Activated T-cell treated with anti-CD3 and anti-CD28 coated beads, Interleukin-2, amount 50 U/mL, for 72 hours (primary cell): ENCODE results near the gene CDKL5. TPM values are rescaled to one million over a fixed set of nuclear protein-coding genes. Genes with fewer than 3 reads are reported as not detected.
"Not testable (repeated sequence)": the region's sequence is repeated elsewhere in the genome, so short reads cannot be mapped to it uniquely, and the experiment has no call there.

ENCODE experiments used
- ATAC-seq, 2 donors: fragments of 150-1000 bp; cut with Tn5 transposase; replicated peaks in 1 of 2; 2 replicates each; pipeline ENCODE4 v1.10.0; 2021; ENCODE audit warnings: moderate library complexity in 2 of 2, mild to moderate bottlenecking in 1 of 2
- DNase-seq, 2 donors: peaks; one replicate each; pipeline ENCODE4 v3.0.0; 2021 to 2022; ENCODE audit warnings: mixed read lengths in 1 of 2
- H3K27ac Mint-ChIP-seq: one replicate; pipeline ENCODE4 v1.8.0; 2022; ENCODE audit warnings: mild to moderate bottlenecking, moderate library complexity, mixed read lengths
- H3K27me3 Mint-ChIP-seq: one replicate; pipeline ENCODE4 v1.8.0; 2022; ENCODE audit warnings: low read depth, mixed read lengths
- H3K36me3 Mint-ChIP-seq, 2 donors: one replicate each; pipeline ENCODE4 v1.8.0; 2022; ENCODE audit warnings: mixed read lengths in 2 of 2, mild to moderate bottlenecking in 1 of 2; ENCODE audit not compliant: insufficient read depth in 2 of 2
- H3K4me1 Mint-ChIP-seq: one replicate; pipeline ENCODE4 v1.8.0; 2022; ENCODE audit warnings: low read depth, mixed read lengths
- H3K4me3 Mint-ChIP-seq, 2 donors: one replicate each; pipeline ENCODE4 v1.8.0; 2022; ENCODE audit warnings: mild to moderate bottlenecking in 2 of 2, mixed read lengths in 2 of 2, moderate library complexity in 2 of 2
- H3K9me3 Mint-ChIP-seq, 2 donors: one replicate each; pipeline ENCODE4 v1.8.0; 2022; ENCODE audit warnings: mixed read lengths in 2 of 2
- total RNA-seq, 2 donors: library from RNA; stranded (reverse); gene quantifications; one replicate each; pipeline ENCODE4 v1.2.3, GENCODE V29; 2022

The CDKL5 gene
- total RNA-seq, 2 donors from 2014 or later = 2.2 to 2.6 TPM

DNA sequence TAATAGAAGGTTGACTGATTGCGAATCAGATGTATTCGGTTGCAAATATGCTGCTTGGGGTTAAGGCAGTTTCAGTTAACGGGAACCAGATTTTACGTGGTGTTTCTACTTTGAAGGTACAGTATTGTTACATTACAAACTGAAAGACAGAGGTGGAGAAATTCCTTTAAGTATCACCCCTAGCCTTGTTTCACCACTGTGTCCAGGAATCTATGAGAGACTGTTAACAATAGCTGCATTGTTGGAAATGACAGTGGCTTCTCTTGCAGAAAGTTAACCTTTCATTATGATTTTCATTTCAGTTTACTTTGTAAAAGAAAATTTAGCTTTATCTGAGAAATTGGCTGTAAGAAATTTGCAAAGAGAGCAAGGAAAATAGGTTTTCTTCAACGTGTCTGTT is 2.6 kb downstream of the CDKL5 start:
- Mint-ChIP-seq H3K4me3 (no peak overlapping the region), H3K4me1 (peaks cover 11% of the 10 kb centered on the region), H3K36me3 (no peaks in the 10 kb centered on the region), H3K27me3 (peaks cover 13% of the 10 kb centered on the region), H3K27ac (no peak overlapping the region), H3K9me3 (no peaks in the 10 kb centered on the region)
- no peak for DNase-seq
- no peak for ATAC-seq

DNA sequence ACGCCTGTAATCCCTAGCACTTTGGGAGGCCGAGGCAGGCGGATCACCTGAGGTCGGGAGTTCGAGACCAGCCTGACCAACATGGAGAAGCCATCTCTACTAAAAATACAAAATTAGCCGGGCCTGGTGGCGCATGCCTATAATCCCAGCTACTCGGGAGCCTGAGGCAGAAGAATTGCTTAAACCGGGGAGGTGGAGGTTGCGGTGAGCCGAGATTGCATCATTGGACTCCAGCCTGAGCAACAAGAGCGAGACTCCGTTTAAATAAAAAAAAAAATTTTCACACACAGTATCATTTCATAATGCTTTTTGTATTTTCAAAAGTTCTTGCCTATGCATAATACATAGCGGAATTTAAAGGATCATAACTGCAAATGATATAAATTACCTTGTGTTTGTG is 7.9 kb downstream of the CDKL5 start:
- H3K9me3 Mint-ChIP-seq, H3K4me3 Mint-ChIP-seq, H3K27me3 Mint-ChIP-seq, ATAC-seq, H3K36me3 Mint-ChIP-seq, H3K4me1 Mint-ChIP-seq, H3K27ac Mint-ChIP-seq, DNase-seq: not testable (repeated sequence)

DNA sequence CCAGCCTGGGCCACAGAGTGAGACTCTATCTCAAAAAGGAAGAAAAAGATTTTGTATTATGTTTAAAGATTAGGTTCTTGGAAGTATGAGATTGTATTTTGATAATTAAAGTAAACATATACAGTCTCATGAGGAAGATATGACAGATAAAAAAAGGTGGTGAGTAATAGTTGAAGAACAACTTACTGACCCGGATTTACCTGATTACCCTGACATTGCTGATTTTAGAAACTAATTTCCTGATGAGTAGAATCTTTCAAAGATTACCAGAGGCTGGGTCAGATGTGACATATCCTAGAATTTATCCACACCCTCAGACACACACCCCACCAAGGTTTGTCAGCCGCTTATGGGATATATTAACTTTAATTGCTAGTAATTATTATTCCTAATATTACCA is 9.5 kb downstream of the CDKL5 start:
- Mint-ChIP-seq H3K4me3 (no peak overlapping the region), H3K36me3 (no peaks in the 10 kb centered on the region), H3K9me3 (no peaks in the 10 kb centered on the region), H3K27me3 (no peaks in the 10 kb centered on the region), H3K27ac (no peak overlapping the region), H3K4me1 (peaks cover 4% of the 10 kb centered on the region)
- DNase-seq (no peak), ATAC-seq (no peak)

DNA sequence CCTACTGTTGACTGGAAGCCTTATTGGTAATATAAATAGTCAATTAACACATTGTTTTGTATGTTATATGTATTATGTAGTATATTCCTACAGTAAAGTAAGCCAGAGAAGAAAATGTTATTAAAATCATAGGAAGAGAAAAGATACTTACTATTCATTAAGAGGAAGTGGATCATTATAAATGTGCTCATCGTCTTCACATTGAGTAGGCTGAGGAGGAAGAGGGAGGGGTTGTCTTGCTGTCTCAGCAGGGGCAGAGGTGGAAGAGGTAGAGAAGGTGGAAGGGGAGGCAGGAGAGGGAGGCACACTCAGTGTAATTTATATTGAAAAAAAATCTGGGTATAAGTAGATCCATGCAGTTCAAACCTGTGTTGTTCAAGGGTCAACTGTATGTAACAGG is 10.6 kb downstream of the CDKL5 start:
- DNase-seq (no peak), ATAC-seq (no peak)
- H3K9me3 Mint-ChIP-seq = no peaks in the 10 kb centered on the region
- peaks cover 4% of the 10 kb centered on the region for H3K4me1 Mint-ChIP-seq
- H3K27me3 Mint-ChIP-seq = no peaks in the 10 kb centered on the region
- no peaks in the 10 kb centered on the region for H3K36me3 Mint-ChIP-seq
- H3K4me3 Mint-ChIP-seq = no peak overlapping the region
- H3K27ac Mint-ChIP-seq = no peak overlapping the region

DNA sequence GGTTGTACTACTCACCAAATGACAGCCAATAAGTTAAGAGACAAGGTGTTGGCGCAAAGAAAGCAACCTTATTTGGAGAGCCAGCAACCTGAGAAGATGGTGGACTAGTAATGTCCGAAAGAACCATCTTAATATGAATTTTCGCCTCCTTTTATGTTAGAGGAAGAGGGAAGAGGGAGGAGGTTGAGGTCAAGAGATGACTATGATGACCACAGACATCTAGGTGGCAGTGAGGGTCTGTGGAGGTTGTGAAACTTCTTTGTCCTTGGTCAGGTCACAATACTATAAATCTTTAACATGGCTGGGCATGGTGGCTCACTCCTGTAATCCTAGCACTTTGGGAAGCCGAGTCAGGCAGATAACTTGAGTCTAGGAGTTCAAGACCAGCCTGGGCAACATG is 15.4 kb downstream of the CDKL5 start:
- H3K36me3 Mint-ChIP-seq = no peaks in the 10 kb centered on the region
- ATAC-seq = no peak
- H3K9me3 Mint-ChIP-seq = no peaks in the 10 kb centered on the region
- H3K4me1 Mint-ChIP-seq = peaks cover 4% of the 10 kb centered on the region
- no peaks in the 10 kb centered on the region for H3K27me3 Mint-ChIP-seq
- no peak overlapping the region for H3K4me3 Mint-ChIP-seq
- no peak for DNase-seq
- H3K27ac Mint-ChIP-seq = no peak overlapping the region

DNA sequence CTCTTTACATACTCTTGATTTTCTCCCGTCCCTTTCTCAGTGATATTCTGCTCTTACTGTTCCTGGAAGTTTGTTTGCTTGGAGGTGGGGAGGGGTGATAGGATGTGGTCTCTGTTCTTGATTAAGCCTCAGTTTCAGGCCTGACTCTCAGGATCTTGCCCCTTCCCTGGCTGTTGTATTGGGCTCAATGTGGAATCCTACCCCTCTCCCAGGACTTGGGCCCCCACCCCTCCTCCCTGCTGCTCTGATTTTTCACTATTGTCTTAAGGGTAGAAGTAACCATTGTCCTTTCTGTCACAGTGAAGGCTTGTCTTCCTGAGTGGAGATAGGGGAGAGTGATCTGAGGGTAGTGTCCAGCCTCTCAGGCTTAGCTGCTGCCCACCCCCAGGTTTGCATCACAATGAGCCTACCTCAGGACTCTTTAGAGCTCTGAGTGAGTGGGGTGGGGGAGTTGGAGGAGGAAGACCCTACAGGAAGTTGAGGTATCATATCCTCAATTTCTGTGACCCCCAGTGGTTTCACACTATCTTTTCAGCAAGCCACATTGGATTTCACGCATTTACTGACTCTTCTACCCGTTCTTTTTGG is 16.5 kb downstream of the CDKL5 start:
- Mint-ChIP-seq H3K27me3 (no peaks in the 10 kb centered on the region), H3K36me3 (no peaks in the 10 kb centered on the region), H3K9me3 (no peaks in the 10 kb centered on the region), H3K27ac (no peak overlapping the region), H3K4me3 (no peak overlapping the region), H3K4me1 (no peaks in the 10 kb centered on the region)
- DNase-seq (no peak), ATAC-seq (no peak)

DNA sequence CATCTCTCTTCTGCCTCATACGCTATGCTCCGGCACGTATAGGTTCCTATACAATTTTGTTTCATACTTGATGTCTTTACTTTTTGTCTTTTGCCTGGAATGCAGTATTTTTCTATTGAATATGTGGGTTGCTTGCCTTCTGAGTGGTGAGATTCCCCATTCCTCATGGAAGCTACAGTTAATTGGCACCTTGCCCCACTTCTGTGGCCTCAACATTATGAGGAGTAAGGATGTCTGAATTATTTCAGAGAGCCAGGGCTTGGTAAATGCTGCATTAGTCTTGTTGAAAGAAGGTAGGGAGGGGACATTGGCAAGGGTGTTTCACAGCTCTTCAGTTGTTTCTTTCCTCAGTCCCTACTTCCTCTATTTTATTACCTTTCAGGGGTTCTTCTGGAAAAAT is 23.0 kb downstream of the CDKL5 start:
- ATAC-seq = no peak
- Mint-ChIP-seq H3K36me3 (no peaks in the 10 kb centered on the region), H3K4me1 (no peaks in the 10 kb centered on the region), H3K9me3 (no peaks in the 10 kb centered on the region), H3K27me3 (peaks cover 7% of the 10 kb centered on the region), H3K27ac (no peak overlapping the region), H3K4me3 (no peak overlapping the region)
- DNase-seq = no peak

DNA sequence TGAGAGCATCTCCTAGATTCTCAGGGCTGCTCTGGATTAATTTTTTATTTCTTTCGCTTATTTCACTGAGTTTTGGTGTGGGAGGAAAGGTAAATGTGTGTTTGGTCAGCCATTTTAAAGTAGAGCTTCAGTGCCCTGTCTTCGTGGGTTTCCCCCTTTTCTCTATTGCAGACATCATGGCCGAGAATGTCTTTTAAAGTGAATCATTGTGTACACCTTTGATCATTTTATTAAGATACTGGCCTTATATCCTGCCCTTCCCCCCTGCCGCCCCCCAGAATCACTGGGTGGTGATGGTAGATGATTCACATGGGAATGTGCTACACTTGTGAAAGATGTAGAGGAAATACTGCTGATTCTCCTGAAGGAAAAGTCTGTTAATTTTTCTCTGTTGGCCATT is 23.8 kb downstream of the CDKL5 start:
- H3K9me3 Mint-ChIP-seq = no peaks in the 10 kb centered on the region
- ATAC-seq (no peak), DNase-seq (no peak)
- no peak overlapping the region for H3K27ac Mint-ChIP-seq
- H3K4me1 Mint-ChIP-seq = no peaks in the 10 kb centered on the region
- peaks cover 7% of the 10 kb centered on the region for H3K27me3 Mint-ChIP-seq
- no peaks in the 10 kb centered on the region for H3K36me3 Mint-ChIP-seq
- no peak overlapping the region for H3K4me3 Mint-ChIP-seq

DNA sequence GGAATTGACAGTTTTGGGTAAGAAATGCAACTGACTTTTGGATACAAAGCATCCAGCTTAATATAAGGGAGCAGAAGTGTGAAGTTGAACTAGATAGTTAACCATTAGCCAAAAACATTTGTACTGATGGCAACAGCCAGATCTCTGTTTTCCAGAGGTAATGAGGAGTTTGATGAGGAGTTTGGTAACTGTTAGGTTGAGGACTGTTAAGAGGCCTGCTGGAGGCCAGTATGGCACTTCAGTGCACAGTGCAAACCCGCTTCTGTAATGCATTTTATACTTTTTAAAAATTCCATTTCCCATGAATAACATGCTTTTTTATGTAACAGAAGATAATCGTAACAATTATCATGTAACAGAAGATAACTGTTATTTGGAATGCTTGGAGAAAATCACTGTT is 30.0 kb downstream of the CDKL5 start:
- no peaks in the 10 kb centered on the region for H3K36me3 Mint-ChIP-seq

DNA sequence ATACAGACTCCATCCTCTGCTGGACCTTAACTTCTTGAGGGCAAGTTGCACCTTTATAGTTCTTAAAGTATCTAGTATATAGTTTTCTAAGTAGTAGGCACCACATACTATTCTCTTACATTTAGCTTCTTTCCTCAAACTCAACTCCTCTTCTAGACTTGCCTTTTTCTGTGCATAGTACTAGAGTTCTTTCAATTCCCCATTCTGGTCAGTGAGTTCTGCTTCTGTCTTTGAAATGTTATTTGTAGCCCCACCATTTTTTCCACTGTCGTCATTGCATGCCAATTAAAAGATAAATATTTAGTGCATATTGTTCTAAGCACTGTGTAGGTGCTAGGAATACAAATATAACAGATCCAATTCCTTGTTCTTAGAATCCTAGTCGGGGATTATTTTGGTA is 31.6 kb downstream of the CDKL5 start:
- no peak for DNase-seq
- Mint-ChIP-seq H3K27ac (no peak overlapping the region), H3K27me3 (no peaks in the 10 kb centered on the region), H3K9me3 (no peaks in the 10 kb centered on the region), H3K4me3 (no peak overlapping the region), H3K36me3 (no peaks in the 10 kb centered on the region), H3K4me1 (no peaks in the 10 kb centered on the region)
- ATAC-seq = no peak

More for the DNA sequence above, 30.0 kb downstream of the CDKL5 start:
- ATAC-seq (no peak), DNase-seq (no peak)
- no peaks in the 10 kb centered on the region for H3K4me1 Mint-ChIP-seq
- no peaks in the 10 kb centered on the region for H3K27me3 Mint-ChIP-seq
- no peak overlapping the region for H3K4me3 Mint-ChIP-seq
- H3K27ac Mint-ChIP-seq = no peak overlapping the region
- no peaks in the 10 kb centered on the region for H3K9me3 Mint-ChIP-seq

DNA sequence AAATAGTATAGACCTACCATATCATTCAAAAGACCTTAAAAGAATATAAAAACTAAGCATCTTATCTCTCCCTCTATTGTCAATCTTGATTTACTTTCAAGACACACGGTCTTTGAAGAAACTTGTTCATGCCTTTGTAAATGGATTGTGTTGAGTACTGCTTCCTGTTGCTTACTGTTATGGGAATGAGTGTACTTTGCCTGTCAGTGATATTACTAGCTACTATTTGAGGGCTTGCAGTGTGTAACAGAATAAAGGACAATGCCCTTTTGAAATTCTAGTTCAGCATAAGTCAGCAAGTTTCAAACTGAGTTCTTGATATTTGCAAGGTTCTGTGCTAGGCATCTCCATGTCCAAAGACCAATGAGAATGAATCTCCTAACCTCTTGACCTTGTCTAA is 36.0 kb downstream of the CDKL5 start:
- ATAC-seq = no peak
- Mint-ChIP-seq H3K4me1 (no peaks in the 10 kb centered on the region), H3K4me3 (no peak overlapping the region), H3K36me3 (no peaks in the 10 kb centered on the region), H3K27ac (no peak overlapping the region), H3K27me3 (no peaks in the 10 kb centered on the region), H3K9me3 (no peaks in the 10 kb centered on the region)
- no peak for DNase-seq

DNA sequence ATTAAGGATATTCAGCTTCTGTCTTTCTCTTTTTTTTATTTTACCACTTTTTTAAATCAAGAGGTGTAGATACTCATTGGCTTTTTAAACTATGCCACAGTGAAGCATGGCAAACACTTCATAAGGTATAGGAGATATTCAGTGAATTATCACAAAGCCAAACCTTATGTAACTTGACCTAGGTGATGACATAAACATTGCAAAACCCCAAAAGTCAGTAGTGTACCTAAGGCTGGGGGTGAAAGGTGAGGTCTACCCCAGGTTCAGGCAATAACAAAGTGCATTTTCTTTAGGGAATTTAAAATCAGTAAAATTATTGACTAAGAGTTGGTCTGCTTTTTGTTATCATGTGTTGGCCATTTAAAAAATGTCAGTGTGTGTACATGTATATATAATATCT is 39.1 kb downstream of the CDKL5 start:
- no peak for ATAC-seq

DNA sequence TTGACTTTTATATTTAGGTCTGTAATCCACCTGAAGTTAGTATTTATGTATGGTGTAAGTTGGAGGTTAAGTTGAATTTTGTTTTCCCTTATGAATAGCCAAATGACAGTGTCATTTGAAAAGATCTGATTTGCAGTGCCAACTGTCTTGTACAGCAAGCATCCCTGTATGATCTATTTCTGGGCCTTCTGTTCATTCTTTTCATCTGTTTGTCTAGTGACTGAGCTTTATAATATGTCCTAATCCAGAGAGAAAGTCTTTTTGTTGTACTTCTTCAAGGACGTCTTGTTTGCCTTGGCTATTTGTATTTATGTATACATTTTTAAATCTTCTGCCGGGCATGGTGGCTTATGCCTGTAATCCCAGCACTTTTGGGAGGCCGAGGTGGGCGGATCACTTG is 39.6 kb downstream of the CDKL5 start:
- no peak overlapping the region for H3K27ac Mint-ChIP-seq
- H3K4me1 Mint-ChIP-seq = no peaks in the 10 kb centered on the region
- no peaks in the 10 kb centered on the region for H3K27me3 Mint-ChIP-seq
- ATAC-seq (no peak), DNase-seq (no peak)
- no peaks in the 10 kb centered on the region for H3K36me3 Mint-ChIP-seq
- H3K9me3 Mint-ChIP-seq = no peaks in the 10 kb centered on the region
- no peak overlapping the region for H3K4me3 Mint-ChIP-seq

More for the DNA sequence above, 39.1 kb downstream of the CDKL5 start:
- H3K27me3 Mint-ChIP-seq = no peaks in the 10 kb centered on the region
- no peaks in the 10 kb centered on the region for H3K4me1 Mint-ChIP-seq
- no peaks in the 10 kb centered on the region for H3K9me3 Mint-ChIP-seq
- H3K4me3 Mint-ChIP-seq = no peak overlapping the region
- no peaks in the 10 kb centered on the region for H3K36me3 Mint-ChIP-seq
- DNase-seq = no peak
- no peak overlapping the region for H3K27ac Mint-ChIP-seq

DNA sequence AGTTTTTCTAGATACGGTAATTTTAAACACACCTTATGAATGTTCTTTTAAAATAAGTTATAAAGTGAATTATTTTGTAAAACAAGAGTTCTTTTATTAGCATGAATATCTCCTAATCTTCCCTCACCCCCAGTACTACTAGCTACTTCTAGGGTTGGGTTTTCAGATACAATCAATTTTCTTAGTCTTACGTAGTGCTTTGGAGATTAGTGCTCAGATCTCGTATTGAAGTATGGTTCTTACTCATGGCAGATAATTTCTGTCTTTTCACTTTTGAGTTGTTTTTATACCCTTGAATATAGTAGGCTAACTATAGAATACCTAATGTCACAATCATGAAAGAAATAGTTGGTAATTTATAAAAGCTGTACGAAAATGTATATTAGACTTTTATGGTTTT is 43.2 kb downstream of the CDKL5 start:
- Mint-ChIP-seq H3K27me3 (no peaks in the 10 kb centered on the region), H3K4me1 (no peaks in the 10 kb centered on the region), H3K36me3 (no peaks in the 10 kb centered on the region), H3K4me3 (no peak overlapping the region), H3K9me3 (no peaks in the 10 kb centered on the region), H3K27ac (no peak overlapping the region)
- ATAC-seq = no peak
- DNase-seq = no peak
